ENCODE results near the gene TRIM56. TPM values are rescaled to one million over a fixed set of nuclear protein-coding genes. Genes with fewer than 3 reads are reported as not detected.

Gene TRIM56
- total and polyA plus RNA-seq, 2 of the 13 experiments (the other 11 are each of a cell fraction or from before 2014, with no cell fraction given): 3.2 to 7.1 TPM

GRCh38 chr7:101124376-101125056, 39.2 kb downstream of the TRIM56 start:
- Histone ChIP-seq H3K4me3 (replicated peaks in 1 of 3; ENCODE audit: insufficient read depth in 1 of 3, low read depth in 2 of 3, low read length in 3 of 3) (peak overlapping the region in 2 of 3 experiments; percentile 17 to 24; a peak in 2 of 6 replicates), H3K9me3 (ENCODE audit: low read length) (no peaks in the 10 kb centered on the region), H3K27ac (ENCODE audit: extremely low read length, insufficient read depth, low read length) (peak overlapping the region; percentile 99), H3K9ac (ENCODE audit: insufficient read depth, low read depth, low read length) (peak overlapping the region; percentile 89), H3K79me2 (ENCODE audit: insufficient read depth, low read length) (peaks cover 12% of the 10 kb centered on the region), H3K36me3 (replicated peaks in 1 of 2; ENCODE audit: control insufficient read depth in 1 of 2, insufficient read depth in 2 of 2, low read length in 2 of 2) (peaks cover under 1 to 8% of the 10 kb centered on the region in 2 experiments; a peak in 3 of 5 replicates), H3K27me3 (ENCODE audit: control insufficient read depth in 1 of 2, insufficient read depth in 2 of 2, low read length in 2 of 2) (no peaks in the 10 kb centered on the region; a peak in 1 of 5 replicates), H3K4me1 (ENCODE audit: insufficient read depth, low read length) (peaks cover 91% of the 10 kb centered on the region), H4K20me1 (ENCODE audit: insufficient read depth, low read length) (peaks cover 18% of the 10 kb centered on the region; the same call in 1 of the 2 replicates), H3K4me2 (ENCODE audit: low read depth, low read length) (peak overlapping the region; percentile 94), H2AFZ (ENCODE audit: low read length) (no peak overlapping the region)
- in situ Hi-C loops (cut with HindIII; ENCODE audit: extremely low pct_ligation_motif_present, low pct_unique_long_range_greater_than_20kb) (no loop called here), intact Hi-C loops (cut with micrococcal nuclease; ENCODE audit: unreplicated experiment) (no loop called here)
- CTCF ChIA-PET (ENCODE audit: low intra/inter-chr PET ratio, low total read pairs): no interaction called here
- ATAC-seq: peak; percentile 9
- peak; percentile 84 for DNase-seq (ENCODE audit: low spot score)
- WGBS (ENCODE audit: low lambda C conversion rate): 5% methylated on average over 7 of the region's 7 CpGs
- FAIRE-seq: peak; percentile 71
- POLR2A ChIA-PET: interaction anchor here (0.7 to 4.1 kb wide), 12 partner anchors 10 to 482 kb away, joined by 3 to 56 read pairs (median 4); partner anchors contain the start of genes CLDN15, MOGAT3, TRIM56 and UFSP1
- TSS peak; percentile 43 for BruUV-seq (replicated peaks)
- no peak for TF ChIP-seq ARNT (IDR thresholded peaks at IDR 0.05)
- TF ChIP-seq TBX2 (CRISPR knock-in tag; IDR thresholded peaks at IDR 0.05; ENCODE audit: borderline replicate concordance): peak; percentile 10; the same call in 1 of the 2 replicates
- TF ChIP-seq ZNF616 (CRISPR knock-in tag; IDR thresholded peaks at IDR 0.05; ENCODE audit: low read depth): no peak
- TF ChIP-seq SP4 (CRISPR knock-in tag; IDR thresholded peaks at IDR 0.05): no peak
- no peak for TF ChIP-seq ZNF788 (CRISPR knock-in tag; IDR thresholded peaks at IDR 0.05; ENCODE audit: borderline replicate concordance)
- no peak for TF ChIP-seq KDM6A (CRISPR knock-in tag; IDR thresholded peaks at IDR 0.05; ENCODE audit: low read depth)
- no peak for TF ChIP-seq SP1 (IDR thresholded peaks at IDR 0.05)
- peak; percentile 29; the same call in 1 of the 2 replicates for TF ChIP-seq SP1 (CRISPR knock-in tag; IDR thresholded peaks at IDR 0.05)
- TF ChIP-seq GRHL1 (CRISPR knock-in tag; conservative IDR thresholded peaks at IDR 0.05): no peak
- no peak for TF ChIP-seq SMARCE1 (IDR thresholded peaks at IDR 0.05; ENCODE audit: borderline replicate concordance)
- no peak for TF ChIP-seq ATRX (CRISPR knock-in tag; IDR thresholded peaks at IDR 0.05; ENCODE audit: borderline replicate concordance)
- no peak for TF ChIP-seq HCFC1 (IDR thresholded peaks at IDR 0.05; ENCODE audit: low read depth, low read length)
- TF ChIP-seq MLXIP (CRISPR knock-in tag; IDR thresholded peaks at IDR 0.05; ENCODE audit: borderline replicate concordance): no peak
- TF ChIP-seq FOSL2 (CRISPR knock-in tag; IDR thresholded peaks at IDR 0.05): peak; percentile 52
- no peak for TF ChIP-seq ZNF841 (CRISPR knock-in tag; IDR thresholded peaks at IDR 0.05; ENCODE audit: borderline replicate concordance)
- TF ChIP-seq PRDM4 (CRISPR knock-in tag; IDR thresholded peaks at IDR 0.05; ENCODE audit: borderline replicate concordance): no peak
- TF ChIP-seq SIX4 (CRISPR knock-in tag; IDR thresholded peaks at IDR 0.05): no peak
- TF ChIP-seq MTF1 (CRISPR knock-in tag; IDR thresholded peaks at IDR 0.05): no peak
